HCT116 (cell line): ENCODE data around the gene PRCC. TPM values are rescaled to one million over a fixed set of nuclear protein-coding genes. Genes with fewer than 3 reads are reported as not detected.
"Not testable (repeated sequence)": the region's sequence is repeated elsewhere in the genome, so short reads cannot be mapped to it uniquely, and the experiment has no call there.

Source experiments
- ATAC-seq: fragments of 200-7000 bp; cut with Tn5 transposase; 2 replicates; pipeline ENCODE4 v1.9.1; 2020; ENCODE audit warnings: mild to moderate bottlenecking, moderate library complexity
- BruUV-seq: library from RNA; stranded (reverse); fragments of 400-500 nt; replicated peaks from 2 replicates; lab custom pipeline; 2021; lab: Mats Ljungman, UMichigan
- CTCF ChIA-PET: fragments of 300-600 bp; sonication (Branson Sonifier 250); formaldehyde crosslinking; loops from one replicate; lab custom pipeline; 2021; ENCODE audit warnings: antibody characterized with exemption; lab: Charles Lee
- POLR2A ChIA-PET: fragments of 300-600, 350-600 bp; sonication (Branson Sonifier 250); formaldehyde crosslinking; loops from one replicate; lab custom pipeline; 2021; ENCODE audit warnings: antibody characterized with exemption; lab: Charles Lee
- RAD21 ChIA-PET, 2 experiments: fragments of 300-600 bp; sonication (Branson Sonifier 250); formaldehyde crosslinking; loops; one replicate each; lab custom pipeline; 2023; ENCODE audit warnings: low total read pairs in 2 of 2; ENCODE audit not compliant: uncharacterized antibody in 2 of 2, unreplicated experiment in 2 of 2, low non-redundant PET in 1 of 2; lab: Charles Lee
- DNase-seq: peaks from one replicate; pipeline ENCODE4 v3.0.0-alpha.2; 2010; ENCODE audit warnings: low read depth, low spot score
- H2AFZ ChIP-seq: fragments of 200-600 bp; shearing (Covaris generic), sonication (generic); 2 replicates; pipeline ENCODE4 v1.6.1; 2017; ENCODE audit warnings: low read depth, mixed run types, mixed read lengths, antibody characterized with exemption, low read length; ENCODE audit not compliant: poor library complexity, severe bottlenecking
- H3K27ac ChIP-seq: 2 replicates; pipeline ENCODE4 v1.5.1; 2012; ENCODE audit warnings: low read depth, low read length
- H3K27me3 ChIP-seq: fragments of 200-600 bp; sonication (generic); 2 replicates; pipeline ENCODE4 v1.6.1; 2016; ENCODE audit warnings: mixed run types, low read length, mixed read lengths; ENCODE audit not compliant: insufficient read depth
- H3K36me3 ChIP-seq, 2 experiments: fragments of 200-500 bp in 1 of 2; fragments of 200-600 bp in 1 of 2; sonication (Bioruptor generic) in 1 of 2; sonication (generic) in 1 of 2; 2 replicates each; pipeline versions ENCODE4 v1.5.1 to v1.6.1; 2014 to 2016; ENCODE audit warnings: low read length in 2 of 2, inconsistent platforms in 1 of 2, mixed read lengths in 1 of 2, mixed run types in 1 of 2; ENCODE audit not compliant: insufficient read depth in 2 of 2, control insufficient read depth in 1 of 2
- H3K4me1 ChIP-seq, 2 experiments: fragments of 200-600 bp in 1 of 2; sonication (generic) in 1 of 2; 2 replicates each; pipeline versions ENCODE4 v1.5.1 to v1.6.1; 2012 to 2017; ENCODE audit warnings: low read length in 2 of 2, inconsistent platforms in 1 of 2, mild to moderate bottlenecking in 1 of 2, mixed read lengths in 1 of 2, mixed run types in 1 of 2, moderate library complexity in 1 of 2; ENCODE audit not compliant: insufficient read depth in 2 of 2, control insufficient read depth in 1 of 2
- H3K4me2 ChIP-seq: fragments of 200-600 bp; sonication (generic); 2 replicates; pipeline ENCODE4 v1.6.1; 2017; ENCODE audit warnings: mixed run types, low read length, mixed read lengths
- H3K4me3 ChIP-seq, 2 experiments: fragments of 200-600 bp in 1 of 2; sonication (generic) in 1 of 2; replicated peaks in 1 of 2; 2 replicates each; pipeline ENCODE4 v1.5.1; 2011 to 2016; ENCODE audit warnings: low read length in 2 of 2, control low read depth in 1 of 2, low read depth in 1 of 2, mild to moderate bottlenecking in 1 of 2, mixed read lengths in 1 of 2, mixed run types in 1 of 2
- H3K79me2 ChIP-seq: fragments of 200-600 bp; sonication (generic); 2 replicates; pipeline ENCODE4 v1.6.1; 2017; ENCODE audit warnings: mild to moderate bottlenecking, mixed run types, low read length, moderate library complexity, mixed read lengths; ENCODE audit not compliant: insufficient read depth
- H3K9ac ChIP-seq: fragments of 200-600 bp; sonication (generic); 2 replicates; pipeline ENCODE4 v1.6.1; 2016; ENCODE audit warnings: low read length, mixed read lengths
- H3K9me2 ChIP-seq: fragments of 200-600 bp; sonication (generic), shearing (Covaris generic); 2 replicates; pipeline ENCODE4 v1.6.1; 2017; ENCODE audit warnings: mixed run types, mild to moderate bottlenecking, moderate library complexity; ENCODE audit not compliant: insufficient read depth
- H3K9me3 ChIP-seq, 2 experiments: fragments of 200-500 bp in 1 of 2; fragments of 200-600 bp in 1 of 2; sonication (Bioruptor generic) in 1 of 2; sonication (generic) in 1 of 2; 2 replicates each; pipeline ENCODE4 v1.6.1; 2014 to 2017; ENCODE audit warnings: low read length in 2 of 2, mixed read lengths in 2 of 2, inconsistent platforms in 1 of 2, low read depth in 1 of 2, mild to moderate bottlenecking in 1 of 2, mixed run types in 1 of 2, moderate library complexity in 1 of 2; ENCODE audit not compliant: control insufficient read depth in 1 of 2, insufficient read depth in 1 of 2
- H4K20me1 ChIP-seq: fragments of 200-600 bp; sonication (generic), shearing (Covaris generic); 2 replicates; pipeline ENCODE4 v1.6.1; 2017; ENCODE audit warnings: mixed run types, mild to moderate bottlenecking, moderate library complexity; ENCODE audit not compliant: insufficient read depth
- EZH2 ChIP-seq: fragments of 200-600 bp; sonication (generic); IDR thresholded peaks from 2 replicates; pipeline ENCODE4 v1.6.1; 2017; ENCODE audit warnings: antibody characterized with exemption, mixed run types
- EZH2phosphoT487 ChIP-seq: fragments of 200-600 bp; IDR thresholded peaks from 2 replicates; pipeline ENCODE4 v1.6.1; 2018; ENCODE audit warnings: antibody characterized with exemption, borderline replicate concordance
- POLR2AphosphoS5 ChIP-seq: IDR thresholded peaks from 2 replicates; pipeline ENCODE4 v1.6.1; 2011; ENCODE audit warnings: mild to moderate bottlenecking, low read depth, low read length, moderate library complexity
- RAD21 ChIP-seq: IDR thresholded peaks from 2 replicates; pipeline ENCODE4 v1.6.1; 2012; ENCODE audit warnings: low read depth, mild to moderate bottlenecking
- SRF ChIP-seq: IDR thresholded peaks from 2 replicates; pipeline ENCODE4 v1.6.1; 2012; ENCODE audit warnings: low read depth
- TCF7L2 ChIP-seq: IDR thresholded peaks from 2 replicates; pipeline ENCODE4 v1.7.0; 2011; ENCODE audit warnings: borderline replicate concordance, inconsistent platforms; ENCODE audit not compliant: insufficient read depth, insufficient read length; ENCODE audit errors: extremely low read depth
- intact Hi-C: fragments of 100-400 bp; cut with micrococcal nuclease; formaldehyde crosslinking; loops from 2 replicates; pipeline ENCODE4 v1.10.0; 2022
- total RNA-seq: library from RNA; stranded (reverse); gene quantifications from one replicate; pipeline ENCODE4 v1.2.1, GENCODE V29; 2021; ENCODE audit not compliant: unreplicated experiment

Gene PRCC
- total RNA-seq, 1 experiment from 2014 or later: 78.1 TPM

DNA sequence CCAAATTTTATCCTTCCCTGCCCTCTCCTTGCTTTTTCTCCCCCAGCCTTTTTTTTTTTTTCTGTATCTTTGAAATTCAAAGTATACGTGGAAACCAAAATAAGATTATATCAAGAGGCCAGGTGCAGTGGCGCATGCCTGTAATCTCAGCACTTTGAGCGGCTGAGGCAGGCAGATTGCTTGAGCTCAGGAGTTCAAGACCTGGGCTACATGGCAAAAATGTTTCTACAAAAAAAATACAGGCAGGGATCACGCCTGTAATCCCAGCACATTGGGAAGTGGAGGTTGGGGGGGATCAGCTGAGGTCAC, 6.6 kb upstream of the PRCC start:
- H3K4me3 ChIP-seq: no peak overlapping the region
- H2AFZ ChIP-seq: no peak overlapping the region
- intact Hi-C loops: no loop called here
- no peak overlapping the region for H3K27ac ChIP-seq
- H4K20me1 ChIP-seq: no peaks in the 10 kb centered on the region
- RAD21 ChIA-PET: no interaction called here
- POLR2A ChIA-PET: no interaction called here
- ATAC-seq (no peak), DNase-seq (no peak)
- BruUV-seq: no TSS peak
- no peak for TF ChIP-seq RAD21
- no peak for TF ChIP-seq EZH2phosphoT487
- TF ChIP-seq TCF7L2: no peak
- TF ChIP-seq EZH2: no peak
- TF ChIP-seq SRF: no peak
- no peak for TF ChIP-seq POLR2AphosphoS5
- H3K9me2 ChIP-seq: no peaks in the 10 kb centered on the region
- H3K27me3 ChIP-seq: no peaks in the 10 kb centered on the region
- CTCF ChIA-PET: interaction anchor here (1.2 kb wide), 1 partner anchor 72 kb away, joined by 3 read pairs; no protein-coding TSS in a partner anchor
- peaks cover 4 to 10% of the 10 kb centered on the region in 2 experiments for H3K4me1 ChIP-seq
- no peaks in the 10 kb centered on the region for H3K36me3 ChIP-seq
- no peaks in the 10 kb centered on the region for H3K9me3 ChIP-seq
- H3K79me2 ChIP-seq: no peaks in the 10 kb centered on the region
- H3K9ac ChIP-seq: no peak overlapping the region
- no peak overlapping the region for H3K4me2 ChIP-seq

- CTCF ChIA-PET, BruUV-seq, H4K20me1 ChIP-seq, POLR2A ChIA-PET, H3K4me3 ChIP-seq, DNase-seq, H3K4me2 ChIP-seq, H2AFZ ChIP-seq, H3K36me3 ChIP-seq, H3K9ac ChIP-seq, H3K9me2 ChIP-seq, H3K9me3 ChIP-seq, H3K27me3 ChIP-seq, H3K27ac ChIP-seq, ATAC-seq: not testable (repeated sequence)
- intact Hi-C loops: loop anchor here (5.0 kb wide), 1 partner anchor 78 kb away; no protein-coding TSS in a partner anchor
- peaks cover 13 to 19% of the 10 kb centered on the region in 2 experiments for H3K4me1 ChIP-seq
- peaks cover 37% of the 10 kb centered on the region for H3K79me2 ChIP-seq
- RAD21 ChIA-PET: interaction anchor here in 1 of 2 experiments (0.7 kb wide), 1 partner anchor 9 kb away, joined by 8 read pairs; no protein-coding TSS in a partner anchor
Observed at GRCh38 chr1:156765136-156765535, 2.2 kb upstream of the PRCC start.
